Esophagus muscularis mucosa (tissue), 4 donors: ENCODE measurements around the gene NREP. TPM values are rescaled to one million over a fixed set of nuclear protein-coding genes. Genes with fewer than 3 reads are reported as not detected.
A peak's percentile ranks its signal among the peaks of the same experiment; 100 is the strongest.

Experiments used
- DNase-seq: peaks from one replicate; pipeline ENCODE4 v3.0.0-alpha.2; 2017; ENCODE audit errors: extremely low spot score
- H3K27ac ChIP-seq, 4 donors: fragments of 200-600 bp; sonication (generic); replicated peaks in 1 of 4; 1 replicate in 3 of 4; 2 replicates in 1 of 4; pipeline ENCODE4 v1.5.1; 2016 to 2019; ENCODE audit warnings: mild to moderate bottlenecking in 1 of 4
- H3K27me3 ChIP-seq, 4 donors: fragments of 200-600 bp; sonication (generic); one replicate each; pipeline versions ENCODE4 v1.5.1 to v1.6.0; 2016 to 2019
- H3K36me3 ChIP-seq, 4 donors: fragments of 200-600 bp; sonication (generic); one replicate each; pipeline ENCODE4 v1.5.1; 2016 to 2019
- H3K4me1 ChIP-seq, 4 donors: fragments of 200-600 bp; sonication (generic); one replicate each; pipeline ENCODE4 v1.5.1; 2016 to 2019
- H3K4me3 ChIP-seq, 4 donors: fragments of 200-600 bp; sonication (generic); 1 replicate in 2 of 4; 2 replicates in 2 of 4; pipeline ENCODE4 v1.5.1; 2016 to 2019; ENCODE audit warnings: mild to moderate bottlenecking in 4 of 4, moderate library complexity in 1 of 4
- H3K9me3 ChIP-seq, 4 donors: fragments of 200-600 bp; sonication (generic); 1 replicate in 3 of 4; 2 replicates in 1 of 4; pipeline ENCODE4 v1.5.1; 2016 to 2019
- EP300 ChIP-seq: sonication (generic); formaldehyde crosslinking; IDR thresholded peaks from one replicate; pipeline ENCODE4 v1.6.1; 2017; ENCODE audit warnings: antibody characterized with exemption
- POLR2A ChIP-seq: fragments of 450-650 bp; IDR thresholded peaks from one replicate; pipeline ENCODE4 v1.6.1; 2017; ENCODE audit warnings: antibody characterized with exemption, moderate library complexity, mild to moderate bottlenecking, low read depth
- POLR2AphosphoS5 ChIP-seq, 2 donors: sonication (generic); formaldehyde crosslinking; IDR thresholded peaks; one replicate each; pipeline ENCODE4 v1.6.1; 2017; ENCODE audit warnings: antibody characterized with exemption in 2 of 2
- WGBS: methylation state at CpG from one replicate; pipeline ENCODE4 v1.1.5; 2018; 5-methylcytosine and 5-hydroxymethylcytosine counted together
- intact Hi-C: fragments of 100-400 bp; cut with DNase I; formaldehyde crosslinking; loops from one replicate; pipeline ENCODE4 v1.15.1; 2023
- total RNA-seq, 4 donors: library from RNA; depleted of rRNA; stranded (reverse); fragments of >200 nt; gene quantifications; one replicate each; pipeline versions ENCODE4 v1.1.0 to v1.2.1, GENCODE V29; 2016
- TF ChIP-seq, protein P1 (sequence below), 3 experiments: fragments of 200-600 bp in 2 of 3; fragments of 450-650 bp in 1 of 3; sonication (generic) in 2 of 3; IDR thresholded peaks; one replicate each; pipeline ENCODE4 v1.5.1; 2017 to 2019; ENCODE audit warnings: antibody characterized with exemption in 3 of 3, mild to moderate bottlenecking in 2 of 3, moderate library complexity in 1 of 3

The NREP gene
- total RNA-seq, 4 donors from 2014 or later: 6.0 to 19.8 (median 10.5) TPM

DNA sequence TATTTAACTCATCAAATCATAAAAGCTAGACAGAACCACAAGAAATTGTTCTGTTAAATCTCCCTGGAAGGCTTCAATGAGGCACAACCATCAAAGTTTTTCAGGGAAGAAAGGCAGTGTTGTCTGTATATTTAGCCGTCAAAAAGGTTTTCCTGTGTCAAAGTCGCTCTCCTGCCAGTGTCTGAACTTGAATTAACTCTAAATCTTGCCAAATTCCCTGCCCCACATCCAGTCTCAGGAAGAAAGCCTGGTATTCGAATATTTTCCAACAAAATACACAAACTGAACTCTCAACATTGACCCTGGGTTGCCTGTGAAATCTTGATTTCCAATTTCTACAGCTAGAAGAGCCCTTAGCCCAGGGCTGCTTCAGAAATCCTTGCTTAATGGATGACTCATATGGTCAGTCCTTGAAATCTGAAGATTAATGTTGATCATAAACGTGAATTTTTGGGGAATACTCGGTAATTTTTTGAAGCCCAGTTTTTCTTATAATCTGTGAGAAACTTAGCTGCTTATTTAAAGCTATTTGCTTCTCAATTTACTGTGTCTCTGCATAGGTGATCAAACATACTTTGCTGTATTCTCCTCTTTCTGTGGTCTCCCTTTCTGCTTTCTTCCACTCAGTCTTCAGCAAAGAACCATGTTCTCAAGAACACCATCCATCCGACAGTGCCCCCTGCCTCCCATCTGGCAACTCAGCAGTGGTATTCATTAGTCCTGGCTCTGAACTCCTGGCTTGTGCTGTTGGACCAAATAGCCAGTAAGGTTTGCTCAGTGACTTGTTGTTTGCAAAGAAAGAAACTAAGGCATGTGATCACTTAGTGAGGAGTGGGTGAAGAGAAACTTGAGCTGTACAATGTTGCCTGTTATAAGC lies 58.9 kb downstream of the NREP start:
- Histone ChIP-seq H3K36me3 (no peaks in the 10 kb centered on the region), H3K4me1 (peaks cover 7 to 13% (median 12%) of the 10 kb centered on the region in 4 donors), H3K27ac (no peak overlapping the region), H3K9me3 (no peaks in the 10 kb centered on the region), H3K27me3 (no peaks in the 10 kb centered on the region), H3K4me3 (no peak overlapping the region)
- intact Hi-C loops: no loop called here
- no peak for DNase-seq
- no peak for TF ChIP-seq POLR2AphosphoS5 (IDR thresholded peaks at IDR 0.05)
- TF ChIP-seq EP300: no peak
- no peak for TF ChIP-seq POLR2A
- TF ChIP-seq, protein P1, sequence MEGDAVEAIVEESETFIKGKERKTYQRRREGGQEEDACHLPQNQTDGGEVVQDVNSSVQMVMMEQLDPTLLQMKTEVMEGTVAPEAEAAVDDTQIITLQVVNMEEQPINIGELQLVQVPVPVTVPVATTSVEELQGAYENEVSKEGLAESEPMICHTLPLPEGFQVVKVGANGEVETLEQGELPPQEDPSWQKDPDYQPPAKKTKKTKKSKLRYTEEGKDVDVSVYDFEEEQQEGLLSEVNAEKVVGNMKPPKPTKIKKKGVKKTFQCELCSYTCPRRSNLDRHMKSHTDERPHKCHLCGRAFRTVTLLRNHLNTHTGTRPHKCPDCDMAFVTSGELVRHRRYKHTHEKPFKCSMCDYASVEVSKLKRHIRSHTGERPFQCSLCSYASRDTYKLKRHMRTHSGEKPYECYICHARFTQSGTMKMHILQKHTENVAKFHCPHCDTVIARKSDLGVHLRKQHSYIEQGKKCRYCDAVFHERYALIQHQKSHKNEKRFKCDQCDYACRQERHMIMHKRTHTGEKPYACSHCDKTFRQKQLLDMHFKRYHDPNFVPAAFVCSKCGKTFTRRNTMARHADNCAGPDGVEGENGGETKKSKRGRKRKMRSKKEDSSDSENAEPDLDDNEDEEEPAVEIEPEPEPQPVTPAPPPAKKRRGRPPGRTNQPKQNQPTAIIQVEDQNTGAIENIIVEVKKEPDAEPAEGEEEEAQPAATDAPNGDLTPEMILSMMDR (IDR thresholded peaks at IDR 0.05): no peak
- 72% methylated on average over 6 of the region's 6 CpGs for WGBS

DNA sequence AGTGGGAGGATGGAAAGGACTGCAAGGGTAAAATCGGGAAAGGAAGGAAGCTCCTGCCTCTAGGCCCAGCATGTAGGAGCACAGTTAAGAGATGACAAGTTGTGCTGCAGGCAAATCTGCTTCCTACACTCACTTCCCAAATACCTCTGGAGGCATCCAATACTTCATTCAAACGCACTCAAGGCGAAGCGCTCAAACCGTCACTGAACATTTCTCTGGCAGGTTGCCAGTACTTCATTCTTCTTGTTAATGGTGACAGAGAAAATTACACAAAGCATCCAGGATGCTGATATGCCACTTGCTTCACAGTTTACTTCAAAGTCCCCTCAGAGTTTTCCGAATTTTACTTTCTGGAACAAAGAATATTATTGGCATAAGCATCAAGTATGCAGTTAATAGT lies 59.8 kb downstream of the NREP start:
- H3K27ac ChIP-seq: peak overlapping the region in 1 of 4 donors; percentile 1
- WGBS: 30% methylated on average over 6 of the region's 6 CpGs
- no peaks in the 10 kb centered on the region for H3K27me3 ChIP-seq
- H3K9me3 ChIP-seq: no peaks in the 10 kb centered on the region
- intact Hi-C loops: no loop called here
- H3K4me1 ChIP-seq: peaks cover 7 to 13% (median 12%) of the 10 kb centered on the region in 4 donors
- TF ChIP-seq POLR2A (no peak), POLR2AphosphoS5 (IDR thresholded peaks at IDR 0.05) (peak in 1 of 2 donors; percentile 18)
- TF ChIP-seq, protein P1 (IDR thresholded peaks at IDR 0.05): no peak
- no peak for DNase-seq
- H3K4me3 ChIP-seq: no peak overlapping the region
- H3K36me3 ChIP-seq: no peaks in the 10 kb centered on the region

DNA sequence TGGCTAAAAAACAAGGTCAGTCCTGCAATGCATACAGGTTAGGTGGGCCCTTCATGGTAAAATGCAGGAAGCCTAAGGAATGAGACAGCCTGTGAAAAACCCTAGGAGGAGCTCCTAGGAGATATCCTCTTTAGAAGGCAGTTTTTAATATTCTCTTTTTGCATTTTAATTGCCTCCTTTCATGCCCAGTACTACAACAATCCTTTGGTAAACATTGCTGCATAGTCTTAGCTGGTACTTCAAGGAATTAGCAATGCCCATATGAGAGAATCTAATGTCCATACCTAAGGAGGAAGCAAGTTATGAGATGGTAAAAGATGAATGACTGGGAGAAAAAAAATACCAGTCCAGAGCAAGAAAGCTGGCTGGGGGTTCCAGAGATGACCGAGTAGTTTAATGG lies 61.0 kb downstream of the NREP start:
- Histone ChIP-seq H3K9me3 (no peaks in the 10 kb centered on the region), H3K4me1 (peaks cover 7 to 13% (median 12%) of the 10 kb centered on the region in 4 donors)

DNA sequence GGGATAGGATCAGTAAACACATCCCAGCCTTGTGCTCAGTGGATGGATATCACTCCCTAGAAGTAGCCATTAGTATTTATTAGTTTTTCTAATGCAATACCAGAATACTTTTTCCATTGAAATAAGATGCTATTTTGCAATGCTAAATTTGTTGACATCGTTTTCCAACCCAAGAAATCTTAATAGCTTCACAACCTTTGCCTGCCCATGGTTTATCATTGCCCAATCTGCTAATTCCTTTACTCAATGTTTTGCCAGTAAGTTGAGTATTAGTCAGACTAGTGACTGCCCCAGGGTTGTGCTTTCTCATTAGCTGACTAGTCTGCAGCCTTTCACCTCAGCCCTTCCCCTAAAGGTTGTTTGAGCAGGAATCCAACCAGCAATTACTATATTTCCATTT lies 62.9 kb downstream of the NREP start:
- no peak for DNase-seq
- intact Hi-C loops: no loop called here
- H3K9me3 ChIP-seq: no peaks in the 10 kb centered on the region
- H3K27ac ChIP-seq: no peak overlapping the region
- no peak for TF ChIP-seq POLR2AphosphoS5 (IDR thresholded peaks at IDR 0.05)
- TF ChIP-seq EP300: no peak
- TF ChIP-seq, protein P1 (IDR thresholded peaks at IDR 0.05): no peak
- TF ChIP-seq POLR2A: no peak
- no peak overlapping the region for H3K4me3 ChIP-seq
- H3K4me1 ChIP-seq: peaks cover 7 to 13% (median 12%) of the 10 kb centered on the region in 4 donors
- no peaks in the 10 kb centered on the region for H3K36me3 ChIP-seq
- no peaks in the 10 kb centered on the region for H3K27me3 ChIP-seq
- WGBS: 87% methylated on average over 1 of the region's 1 CpG

More for the DNA sequence above, 61.0 kb downstream of the NREP start:
- no peak overlapping the region for H3K27ac ChIP-seq
- whole genome bisulfite sequencing: 90% methylated on average over 1 of the region's 1 CpG
- H3K4me3 ChIP-seq: no peak overlapping the region
- DNase-seq: no peak
- intact Hi-C loops: no loop called here
- H3K27me3 ChIP-seq: no peaks in the 10 kb centered on the region
- TF ChIP-seq POLR2A: no peak
- no peak for TF ChIP-seq EP300
- TF ChIP-seq, protein P1 (IDR thresholded peaks at IDR 0.05): no peak
- no peak for TF ChIP-seq POLR2AphosphoS5 (IDR thresholded peaks at IDR 0.05)
- H3K36me3 ChIP-seq: no peaks in the 10 kb centered on the region
